Superior temporal gyrus (tissue), 1 donor: ENCODE results near the gene GATA3.

Experiments used
- DNase-seq: peaks from one replicate; pipeline ENCODE4 v3.0.0-alpha.2; 2016; ENCODE audit errors: extremely low spot score

Gene GATA3

DNA sequence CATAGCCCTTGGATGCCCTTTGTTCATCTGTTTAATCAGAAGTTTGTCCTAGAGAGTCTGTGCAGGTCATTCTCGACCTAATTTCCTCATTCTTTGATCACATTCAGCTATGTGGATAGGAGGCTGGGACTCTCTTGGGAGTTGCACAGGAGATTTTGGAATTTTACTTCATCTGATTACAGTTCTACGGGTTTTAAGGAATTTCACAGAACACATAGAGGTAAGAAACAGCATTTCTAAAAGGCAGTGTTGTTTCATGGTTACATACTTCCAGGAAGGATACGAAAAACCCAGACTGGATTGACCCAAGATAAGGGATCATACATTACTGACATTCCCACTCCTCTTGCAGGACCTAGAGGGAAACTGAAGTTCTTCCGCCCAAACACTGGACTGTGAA is 45.9 kb downstream of the GATA3 start:
- no peak for DNase-seq

GRCh38 chr10:8102708-8103401 is 48.4 kb downstream of the GATA3 start:
- no peak for DNase-seq

- no peak for DNase-seq
Observed at GRCh38 chr10:8103543-8103942, 49.1 kb downstream of the GATA3 start.

DNA sequence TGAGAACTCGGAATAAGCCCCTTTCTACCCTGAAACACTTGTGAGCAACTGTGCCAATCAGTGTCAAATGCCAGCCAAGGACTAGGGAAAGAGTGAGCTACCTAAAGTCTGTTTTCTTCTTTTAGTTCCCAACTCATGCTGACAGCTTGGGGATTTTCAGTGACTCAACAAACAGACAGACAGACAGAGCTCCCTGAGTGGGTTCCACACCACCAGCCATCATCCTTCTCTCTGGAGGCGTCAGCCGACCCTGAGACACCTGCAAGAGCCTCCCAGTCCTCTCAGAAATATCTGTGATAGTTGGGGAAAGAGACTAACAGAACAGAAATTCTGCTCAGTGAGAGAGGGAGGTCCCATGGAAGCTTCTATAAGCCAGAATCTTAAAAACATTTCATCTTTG is 49.5 kb downstream of the GATA3 start:
- DNase-seq, result no peak

- no peak for DNase-seq
Observed at GRCh38 chr10:8104721-8105120, 50.2 kb downstream of the GATA3 start.

GRCh38 chr10:8105932-8106331 is 51.4 kb downstream of the GATA3 start:
- no peak for DNase-seq

DNA sequence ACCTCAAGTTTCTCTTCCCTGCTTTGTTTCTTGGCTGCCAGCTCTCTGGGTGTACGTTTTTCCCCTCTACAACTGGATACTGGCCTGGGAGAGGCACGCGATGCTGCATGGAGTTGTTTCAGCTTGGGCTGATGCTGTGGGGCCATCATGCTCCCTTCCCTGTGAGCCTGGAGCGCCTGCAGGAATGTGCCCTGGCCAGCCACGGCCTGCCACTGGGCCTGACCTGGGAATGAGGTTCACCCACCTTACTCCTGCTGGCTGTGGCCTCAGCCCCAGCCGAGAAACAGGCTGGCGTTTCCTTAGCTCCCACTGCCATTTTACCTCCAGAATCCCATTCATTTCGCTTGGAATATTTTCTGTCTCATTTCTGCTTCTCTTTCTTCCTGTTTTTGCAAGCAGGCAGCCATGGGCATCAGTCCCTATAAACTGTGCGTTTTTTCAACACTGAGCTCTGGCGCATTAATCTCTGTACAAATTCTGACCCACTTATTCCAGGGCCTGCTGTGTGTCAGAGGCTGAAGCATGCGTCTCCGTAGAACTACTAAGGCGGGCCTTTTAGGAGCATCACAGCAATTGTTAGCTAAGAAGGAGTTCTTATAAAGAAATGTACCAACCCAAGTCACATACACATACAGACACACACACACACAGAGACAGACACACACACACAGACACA is 57.9 kb downstream of the GATA3 start:
- no peak for DNase-seq

DNA sequence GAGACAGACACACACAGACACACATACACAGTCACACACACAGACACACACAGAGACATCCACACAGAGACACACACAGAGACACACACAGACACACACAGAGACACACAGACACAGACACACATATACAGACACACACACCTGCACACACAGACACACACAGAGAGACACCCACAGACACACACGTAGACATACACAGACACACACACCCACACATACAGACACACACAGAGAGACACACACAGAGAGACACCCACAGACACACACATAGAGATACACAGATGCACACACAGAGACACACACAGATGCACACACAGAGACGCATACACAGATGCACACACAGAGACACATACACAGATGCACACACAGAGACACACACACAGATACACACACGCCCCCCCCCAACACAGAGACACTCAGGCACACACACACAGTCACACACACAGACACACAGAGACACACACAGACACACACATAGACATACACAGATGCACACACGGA is 58.5 kb downstream of the GATA3 start:
- no peak for DNase-seq

DNA sequence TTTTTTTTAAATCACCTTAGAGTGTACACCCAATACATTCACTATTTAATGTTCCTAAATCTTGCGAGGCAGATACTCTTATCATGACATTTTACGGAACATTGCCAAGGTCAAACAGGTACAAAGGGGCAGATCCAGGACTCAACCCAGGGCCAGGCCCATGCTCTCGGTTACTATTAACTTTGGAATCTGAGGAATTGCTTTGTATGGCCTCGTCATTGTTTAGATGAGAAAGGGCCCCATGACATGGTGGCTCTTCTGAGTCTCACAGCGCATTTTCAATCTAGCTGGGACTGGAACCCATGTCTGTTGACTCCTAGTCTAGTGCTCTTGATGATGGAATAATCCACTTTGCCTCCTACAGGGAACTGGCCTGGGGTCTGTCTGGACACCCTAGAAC is 59.1 kb downstream of the GATA3 start:
- DNase-seq, result no peak

DNA sequence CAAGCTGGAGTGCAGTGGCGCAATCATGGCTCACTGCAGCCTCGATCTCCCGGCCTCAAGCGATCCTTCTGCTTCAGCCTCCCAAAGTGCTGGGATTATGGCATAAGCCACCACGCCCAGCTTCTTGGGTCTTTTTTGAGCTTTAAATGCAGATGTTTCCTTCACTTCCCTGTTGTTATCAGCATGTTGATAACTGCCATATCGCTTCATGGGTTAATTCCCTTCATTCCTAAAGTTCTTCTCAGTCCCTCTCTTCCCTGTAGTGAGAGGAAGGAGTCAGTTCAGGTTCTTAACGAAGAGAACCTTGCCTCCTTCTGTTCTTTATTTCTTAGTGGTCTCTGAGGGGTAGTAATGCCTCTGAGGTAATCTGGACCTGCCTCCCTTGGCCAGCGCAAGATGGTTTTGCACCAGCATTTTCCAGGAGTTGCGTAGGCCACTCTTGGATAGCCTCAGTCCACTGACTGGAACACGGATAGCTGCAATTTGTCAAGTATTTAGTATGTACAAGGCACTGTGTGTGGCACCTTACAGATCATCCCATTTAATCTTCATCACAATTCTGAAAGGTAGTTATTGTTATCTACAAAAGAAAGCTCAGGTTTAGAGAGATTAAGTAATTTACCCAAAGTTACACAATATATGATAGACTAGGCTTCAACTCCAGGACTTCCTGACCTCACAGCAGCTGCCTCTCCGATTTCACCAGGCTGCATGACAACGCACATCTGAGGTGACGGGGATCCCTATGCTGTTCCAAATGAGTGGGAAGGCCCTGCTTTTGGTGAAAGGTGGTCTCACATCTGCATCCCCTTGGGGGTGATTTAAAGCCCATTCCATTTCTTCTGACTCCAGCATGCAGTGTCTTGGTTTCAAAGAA is 60.5 kb downstream of the GATA3 start:
- no peak for DNase-seq

- no peak for DNase-seq
Observed at GRCh38 chr10:8115618-8115980, 61.1 kb downstream of the GATA3 start.

DNA sequence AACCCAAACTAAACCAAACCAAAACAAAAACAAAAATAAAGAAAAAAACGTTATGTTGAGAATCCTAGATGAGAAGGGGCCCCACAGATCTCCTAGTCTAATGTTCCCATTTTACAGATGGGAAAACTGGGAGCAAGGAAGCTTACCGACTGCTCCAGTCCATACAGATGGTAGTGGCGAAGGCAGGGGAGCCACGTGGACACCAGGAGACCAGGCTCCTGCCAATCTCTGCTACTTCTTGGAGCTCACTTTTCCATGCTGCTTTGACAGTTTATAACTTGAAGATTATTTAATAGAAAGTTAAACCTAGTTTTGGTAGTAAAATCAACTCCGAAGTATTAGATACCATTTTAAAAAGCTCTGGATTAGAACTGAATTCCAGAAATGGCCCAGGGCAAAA is 62.0 kb downstream of the GATA3 start:
- DNase-seq, result no peak

- no peak for DNase-seq
Observed at GRCh38 chr10:8116926-8117493, 62.5 kb downstream of the GATA3 start.

- DNase-seq, result no peak
Observed at GRCh38 chr10:8121201-8121890, 66.9 kb downstream of the GATA3 start.

DNA sequence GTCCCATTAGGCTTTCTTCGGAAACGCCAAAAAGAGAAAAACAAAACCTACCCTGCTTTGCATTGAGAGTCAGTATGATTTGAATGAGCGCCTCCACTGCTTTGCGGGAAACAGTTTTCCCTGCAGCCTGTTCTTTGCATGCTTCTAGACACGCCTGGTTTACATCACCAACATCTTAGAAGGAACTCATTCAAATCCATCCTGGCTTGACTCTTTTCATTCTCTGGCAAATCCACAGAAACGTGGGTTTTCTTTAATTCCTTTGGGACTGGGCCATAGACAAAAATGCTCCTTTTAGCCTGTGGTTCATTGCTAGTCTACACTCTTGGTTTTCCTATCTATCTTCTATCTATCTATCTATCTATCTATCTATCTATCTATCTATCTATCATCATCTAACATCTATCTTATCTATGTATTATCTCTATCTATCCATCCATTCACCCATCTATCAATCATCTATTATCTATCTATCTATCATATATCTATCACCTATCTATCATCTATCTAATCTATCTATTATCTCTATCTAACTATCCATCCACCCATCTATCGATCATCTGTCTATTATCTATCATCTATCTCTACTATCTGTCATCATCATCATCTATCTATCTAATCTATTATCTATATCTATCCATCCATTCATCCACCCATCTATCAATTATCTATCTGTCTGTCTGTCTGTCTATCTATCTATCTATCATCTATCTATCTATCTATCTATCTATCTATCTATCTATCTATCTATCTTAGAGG is 68.3 kb downstream of the GATA3 start:
- no peak for DNase-seq

GRCh38 chr10:8124436-8124835 is 69.9 kb downstream of the GATA3 start:
- DNase-seq, result no peak
